Fibroblast of mammary gland (primary cell): ENCODE data around the gene DNAJA3.
A peak's percentile ranks its signal among the peaks of the same experiment; 100 is the strongest.

Source experiments
- DNase-seq: peaks from one replicate; pipeline ENCODE4 v3.0.0-alpha.2; 2010; ENCODE audit warnings: low read depth
- H3K4me3 ChIP-seq: 2 replicates; pipeline ENCODE4 v1.5.1; 2011; ENCODE audit warnings: low read depth, mild to moderate bottlenecking, low read length, moderate library complexity; ENCODE audit not compliant: control insufficient read depth
- CTCF ChIP-seq: conservative IDR thresholded peaks from 2 replicates; pipeline ENCODE4 v1.5.1; 2011; ENCODE audit warnings: low read depth, low read length, inconsistent platforms; ENCODE audit not compliant: control insufficient read depth, insufficient read depth

The DNAJA3 gene

GRCh38 chr16:4409081-4409932 is 16.4 kb upstream of the DNAJA3 start:
- TF ChIP-seq CTCF, result peak; percentile 9
- H3K4me3 ChIP-seq, result no peak overlapping the region
- DNase-seq, result no peak

GRCh38 chr16:4410335-4411075 is 15.2 kb upstream of the DNAJA3 start:
- DNase-seq, result peak; percentile 91
- TF ChIP-seq CTCF, result no peak

GRCh38 chr16:4411684-4412083 is 14.0 kb upstream of the DNAJA3 start:
- no peak for DNase-seq
- H3K4me3 ChIP-seq, result no peak overlapping the region
- TF ChIP-seq CTCF, result no peak

More at GRCh38 chr16:4410335-4411075, 15.2 kb upstream of the DNAJA3 start:
- no peak overlapping the region for H3K4me3 ChIP-seq

- H3K4me3 ChIP-seq, result no peak overlapping the region
- TF ChIP-seq CTCF, result no peak
- DNase-seq, result no peak
These were observed 13.5 kb upstream of the DNAJA3 start for GRCh38 chr16:4412159-4412558.

- TF ChIP-seq CTCF, result no peak
- no peak overlapping the region for H3K4me3 ChIP-seq
- DNase-seq, result no peak
These were observed 12.8 kb upstream of the DNAJA3 start for GRCh38 chr16:4412854-4413253.

- TF ChIP-seq CTCF, result no peak
- no peak overlapping the region for H3K4me3 ChIP-seq
- DNase-seq, result no peak
These were observed 11.3 kb upstream of the DNAJA3 start for GRCh38 chr16:4414187-4414917.
